Eye (tissue), 1 donor: ENCODE measurements around the gene SOWAHC.
A peak's percentile ranks its signal among the peaks of the same experiment; 100 is the strongest.

Experiments used
- DNase-seq: peaks from one replicate; pipeline ENCODE4 v3.0.0-alpha.2; 2015

Gene SOWAHC

GRCh38 chr2:109648041-109648527 lies 33.9 kb downstream of the SOWAHC start:
- DNase-seq = no peak

- no peak for DNase-seq
Observed at GRCh38 chr2:109649736-109650695, 35.9 kb downstream of the SOWAHC start.

DNA sequence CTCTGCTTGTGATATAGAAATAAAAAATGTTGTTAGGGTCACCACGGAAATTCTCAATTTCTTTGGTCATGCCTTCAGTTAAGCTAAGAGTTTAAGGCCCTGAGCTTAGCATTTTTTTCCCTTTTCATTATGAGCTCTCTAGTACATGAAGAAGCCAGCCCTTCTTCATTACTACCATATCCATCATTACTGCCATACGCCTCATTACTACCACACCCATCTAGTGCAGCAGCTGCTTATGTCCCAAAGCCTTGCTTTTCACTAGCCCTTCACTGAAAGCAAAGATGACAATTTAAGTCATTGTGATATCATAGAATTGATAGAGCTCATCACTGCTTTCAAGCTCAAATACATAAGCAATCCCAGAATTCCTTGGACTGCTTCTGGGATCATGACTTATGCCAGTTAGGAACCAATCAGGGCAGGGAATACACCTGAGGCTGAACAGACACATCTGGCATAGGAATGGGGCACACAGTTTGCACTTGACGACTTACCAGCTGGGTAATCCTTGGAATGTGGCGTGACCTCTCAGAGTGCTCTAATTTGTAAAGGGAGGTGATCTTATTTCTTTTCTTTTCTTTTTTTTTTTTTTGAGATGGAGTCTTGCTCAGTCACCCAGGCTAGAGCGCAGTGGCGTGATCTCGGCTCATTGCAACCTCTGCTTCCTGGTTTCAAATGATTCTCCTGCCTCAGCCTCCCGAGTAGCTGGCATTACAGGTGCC lies 40.3 kb downstream of the SOWAHC start:
- no peak for DNase-seq

- no peak for DNase-seq
Observed at GRCh38 chr2:109655287-109655686, 41.1 kb downstream of the SOWAHC start.

DNA sequence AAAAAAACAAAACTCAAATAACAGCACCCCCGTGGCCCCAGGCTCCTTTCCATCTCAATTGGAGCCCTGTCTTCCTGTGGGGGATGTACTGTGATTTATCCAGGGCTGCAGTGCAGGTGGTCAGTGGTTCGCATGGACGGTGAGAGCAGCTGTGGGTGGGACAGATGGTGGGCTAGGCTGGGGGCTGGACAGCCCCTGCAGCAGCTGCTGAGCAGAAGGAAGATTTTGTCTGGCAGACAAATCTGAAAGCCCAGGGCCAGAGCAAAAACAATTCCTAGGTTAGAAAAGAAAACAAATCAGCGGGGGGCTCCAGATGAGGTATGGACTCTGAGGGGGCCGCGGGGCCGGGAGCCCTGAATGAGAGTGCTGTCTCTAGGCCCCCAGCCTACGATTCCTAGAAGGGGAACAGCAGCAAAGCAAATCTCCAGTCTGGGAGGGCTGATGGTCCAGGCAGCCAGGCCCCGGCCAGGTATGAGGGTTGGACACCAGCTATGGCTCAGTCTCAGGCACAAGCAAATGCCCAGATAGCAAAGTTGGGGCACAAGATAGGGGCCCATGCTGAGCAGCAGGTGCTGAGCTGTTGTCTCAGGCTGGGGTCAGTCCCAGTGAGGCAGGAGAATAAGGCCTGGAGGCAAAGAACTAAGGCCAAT lies 45.4 kb downstream of the SOWAHC start:
- DNase-seq = peak; percentile 68

GRCh38 chr2:109660046-109660860 lies 46.1 kb downstream of the SOWAHC start:
- no peak for DNase-seq

GRCh38 chr2:109662889-109663288 lies 48.7 kb downstream of the SOWAHC start:
- no peak for DNase-seq

- DNase-seq = peak; percentile 59
Observed at GRCh38 chr2:109663721-109664120, 49.6 kb downstream of the SOWAHC start.

- DNase-seq = no peak
Observed at GRCh38 chr2:109666466-109666865, 52.3 kb downstream of the SOWAHC start.
